ENCODE measurements around the gene PPP1R27. TPM values are rescaled to one million over a fixed set of nuclear protein-coding genes. Genes with fewer than 3 reads are reported as not detected.

The PPP1R27 gene
- total and polyA plus RNA-seq, 2 donors (not counting 1 experiment from before 2014, with no cell fraction given), result not detected

GRCh38 chr17:81802856-81803643, 31.8 kb downstream of the PPP1R27 start:
- Histone ChIP-seq H3K27ac (ENCODE audit: insufficient read depth, low read length) (no peak overlapping the region), H2AFZ (ENCODE audit: low read length) (no peak overlapping the region)

GRCh38 chr17:81802048-81802758, 32.6 kb downstream of the PPP1R27 start:
- no peak for TF ChIP-seq EZH2 (IDR thresholded peaks at IDR 0.05; ENCODE audit: low read length, missing control alignments)
- H3K4me2 ChIP-seq (ENCODE audit: extremely low read depth, insufficient read depth, low read length), result no peak overlapping the region

More at GRCh38 chr17:81802856-81803643, 31.8 kb downstream of the PPP1R27 start:
- no peaks in the 10 kb centered on the region for H3K79me2 ChIP-seq (ENCODE audit: control insufficient read depth, insufficient read depth, low read length)
- no peaks in the 10 kb centered on the region for H3K4me1 ChIP-seq (ENCODE audit: control insufficient read depth, extremely low read depth, insufficient read depth, low read length)
- no peak overlapping the region for H3K4me3 ChIP-seq (replicated peaks in 1 of 4; ENCODE audit: control extremely low read depth in 1 of 4, insufficient read depth in 1 of 4, low read depth in 3 of 4, low read length in 4 of 4)
- no peak overlapping the region for H3K9ac ChIP-seq (ENCODE audit: insufficient read depth, low read length)
- DNase-seq (ENCODE audit: low read depth in 2 of 2), result no peak
- H3K27me3 ChIP-seq (ENCODE audit: control insufficient read depth, insufficient read depth, low read length), result peaks cover 41% of the 10 kb centered on the region
- H4K20me1 ChIP-seq (ENCODE audit: control insufficient read depth, extremely low read depth, insufficient read depth, low read length), result no peaks in the 10 kb centered on the region
- no peaks in the 10 kb centered on the region for H3K9me3 ChIP-seq (ENCODE audit: control insufficient read depth, insufficient read depth, low read depth, low read length)
- no peak overlapping the region for H3K4me2 ChIP-seq (ENCODE audit: extremely low read depth, insufficient read depth, low read length)
- TF ChIP-seq EZH2 (IDR thresholded peaks at IDR 0.05; ENCODE audit: low read length, missing control alignments) (peak; percentile 79), CTCF (conservative IDR thresholded peaks at IDR 0.05 in 1 of 2, IDR thresholded peaks at IDR 0.05 in 1 of 2; ENCODE audit: low read depth in 1 of 2, low read length in 2 of 2) (no peak)
- H3K36me3 ChIP-seq (ENCODE audit: control insufficient read depth, insufficient read depth, low read length), result no peaks in the 10 kb centered on the region

GRCh38 chr17:81801327-81801726, 33.5 kb downstream of the PPP1R27 start:
- TF ChIP-seq CTCF (conservative IDR thresholded peaks at IDR 0.05 in 1 of 2, IDR thresholded peaks at IDR 0.05 in 1 of 2; ENCODE audit: low read depth in 1 of 2, low read length in 2 of 2) (no peak), EZH2 (IDR thresholded peaks at IDR 0.05; ENCODE audit: low read length, missing control alignments) (peak; percentile 33)
- DNase-seq (ENCODE audit: low read depth in 2 of 2), result no peak
- no peak overlapping the region for H3K4me3 ChIP-seq (replicated peaks in 1 of 4; ENCODE audit: control extremely low read depth in 1 of 4, insufficient read depth in 1 of 4, low read depth in 3 of 4, low read length in 4 of 4)
- H4K20me1 ChIP-seq (ENCODE audit: control insufficient read depth, extremely low read depth, insufficient read depth, low read length), result no peaks in the 10 kb centered on the region
- H3K9ac ChIP-seq (ENCODE audit: insufficient read depth, low read length), result no peak overlapping the region
- no peaks in the 10 kb centered on the region for H3K4me1 ChIP-seq (ENCODE audit: control insufficient read depth, extremely low read depth, insufficient read depth, low read length)
- no peaks in the 10 kb centered on the region for H3K79me2 ChIP-seq (ENCODE audit: control insufficient read depth, insufficient read depth, low read length)
- no peak overlapping the region for H2AFZ ChIP-seq (ENCODE audit: low read length)
- no peak overlapping the region for H3K4me2 ChIP-seq (ENCODE audit: extremely low read depth, insufficient read depth, low read length)
- H3K27me3 ChIP-seq (ENCODE audit: control insufficient read depth, insufficient read depth, low read length), result peaks cover 27% of the 10 kb centered on the region
- no peaks in the 10 kb centered on the region for H3K36me3 ChIP-seq (ENCODE audit: control insufficient read depth, insufficient read depth, low read length)
- H3K9me3 ChIP-seq (ENCODE audit: control insufficient read depth, insufficient read depth, low read depth, low read length), result no peaks in the 10 kb centered on the region
- H3K27ac ChIP-seq (ENCODE audit: insufficient read depth, low read length), result no peak overlapping the region

More at GRCh38 chr17:81802048-81802758, 32.6 kb downstream of the PPP1R27 start:
- Histone ChIP-seq H3K4me3 (replicated peaks in 1 of 4; ENCODE audit: control extremely low read depth in 1 of 4, insufficient read depth in 1 of 4, low read depth in 3 of 4, low read length in 4 of 4) (no peak overlapping the region), H3K4me1 (ENCODE audit: control insufficient read depth, extremely low read depth, insufficient read depth, low read length) (no peaks in the 10 kb centered on the region), H3K27me3 (ENCODE audit: control insufficient read depth, insufficient read depth, low read length) (peaks cover 34% of the 10 kb centered on the region), H3K79me2 (ENCODE audit: control insufficient read depth, insufficient read depth, low read length) (no peaks in the 10 kb centered on the region), H3K36me3 (ENCODE audit: control insufficient read depth, insufficient read depth, low read length) (no peaks in the 10 kb centered on the region), H3K9ac (ENCODE audit: insufficient read depth, low read length) (no peak overlapping the region), H4K20me1 (ENCODE audit: control insufficient read depth, extremely low read depth, insufficient read depth, low read length) (no peaks in the 10 kb centered on the region), H3K27ac (ENCODE audit: insufficient read depth, low read length) (no peak overlapping the region), H3K9me3 (ENCODE audit: control insufficient read depth, insufficient read depth, low read depth, low read length) (no peaks in the 10 kb centered on the region), H2AFZ (ENCODE audit: low read length) (no peak overlapping the region)
- no peak for DNase-seq (ENCODE audit: low read depth in 2 of 2)
